GM18909 (cell line): ENCODE measurements around the gene SLC24A3.

Source experiments
- ATAC-seq: cut with Tn5 transposase; IDR thresholded peaks from one replicate; pipeline ENCODE4 v1.9.1; 2021; ENCODE audit warnings: mild to moderate bottlenecking; ENCODE audit not compliant: unreplicated experiment, poor library complexity

SLC24A3 gene

GRCh38 chr20:19298652-19299051 lies 86.2 kb downstream of the SLC24A3 start:
- ATAC-seq, result no peak

- ATAC-seq, result no peak
Measured at GRCh38 chr20:19300395-19300794, 88.0 kb downstream of the SLC24A3 start.

GRCh38 chr20:19301142-19301541 lies 88.7 kb downstream of the SLC24A3 start:
- ATAC-seq, result no peak

GRCh38 chr20:19301843-19302242 lies 89.4 kb downstream of the SLC24A3 start:
- ATAC-seq, result no peak

- ATAC-seq, result no peak
Measured at GRCh38 chr20:19302714-19303113, 90.3 kb downstream of the SLC24A3 start.

- no peak for ATAC-seq
Measured at GRCh38 chr20:19304389-19304788, 91.9 kb downstream of the SLC24A3 start.

GRCh38 chr20:19304886-19305415 lies 92.5 kb downstream of the SLC24A3 start:
- ATAC-seq, result no peak

GRCh38 chr20:19308146-19308545 lies 95.7 kb downstream of the SLC24A3 start:
- ATAC-seq, result no peak

- no peak for ATAC-seq
Measured at GRCh38 chr20:19310541-19310940, 98.1 kb downstream of the SLC24A3 start.

GRCh38 chr20:19313342-19314069 lies 101.1 kb downstream of the SLC24A3 start:
- no peak for ATAC-seq

GRCh38 chr20:19314621-19315020 lies 102.2 kb downstream of the SLC24A3 start:
- ATAC-seq, result no peak

- no peak for ATAC-seq
Measured at GRCh38 chr20:19317237-19318069, 105.0 kb downstream of the SLC24A3 start.

GRCh38 chr20:19318610-19319009 lies 106.2 kb downstream of the SLC24A3 start:
- no peak for ATAC-seq

GRCh38 chr20:19320005-19320404 lies 107.6 kb downstream of the SLC24A3 start:
- no peak for ATAC-seq

- ATAC-seq, result no peak
Measured at GRCh38 chr20:19321176-19321575, 108.7 kb downstream of the SLC24A3 start.

GRCh38 chr20:19322061-19322985 lies 109.9 kb downstream of the SLC24A3 start:
- ATAC-seq, result no peak

- ATAC-seq, result no peak
Measured at GRCh38 chr20:19327401-19327800, 115.0 kb downstream of the SLC24A3 start.

- ATAC-seq, result no peak
Measured at GRCh38 chr20:19328676-19329075, 116.2 kb downstream of the SLC24A3 start.

GRCh38 chr20:19330038-19330437 lies 117.6 kb downstream of the SLC24A3 start:
- no peak for ATAC-seq

GRCh38 chr20:19330731-19331130 lies 118.3 kb downstream of the SLC24A3 start:
- ATAC-seq, result no peak
